Spleen (tissue), 11 donors: ENCODE measurements around the gene MYOF. TPM values are rescaled to one million over a fixed set of nuclear protein-coding genes. Genes with fewer than 3 reads are reported as not detected.
A peak's percentile ranks its signal among the peaks of the same experiment; 100 is the strongest.

ENCODE experiments used
- DNase-seq: peaks from one replicate; pipeline ENCODE4 v3.0.0-alpha.2; 2020
- H3K27ac ChIP-seq, 8 donors: fragments of 200-600 bp; sonication (generic) in 7 of 8; 1 replicate in 4 of 8; 2 replicates in 4 of 8; pipeline versions ENCODE4 v1.5.0 to v1.8.0; 2016 to 2021; ENCODE audit warnings: inconsistent platforms in 4 of 8, mild to moderate bottlenecking in 4 of 8, moderate library complexity in 1 of 8
- H3K27me3 ChIP-seq, 7 donors: fragments of 200-600 bp; sonication (generic) in 6 of 7; replicated peaks in 1 of 7; 1 replicate in 4 of 7; 2 replicates in 3 of 7; pipeline versions ENCODE4 v1.5.0 to v1.8.0; 2016 to 2021; ENCODE audit warnings: inconsistent platforms in 3 of 7, mild to moderate bottlenecking in 1 of 7
- H3K36me3 ChIP-seq, 6 donors: fragments of 200-600 bp; sonication (generic) in 5 of 6; 1 replicate in 4 of 6; 2 replicates in 2 of 6; pipeline versions ENCODE4 v1.5.0 to v1.8.0; 2016 to 2021; ENCODE audit warnings: inconsistent platforms in 2 of 6
- H3K4me1 ChIP-seq, 6 donors: fragments of 200-600 bp; sonication (generic) in 5 of 6; 1 replicate in 3 of 6; 2 replicates in 3 of 6; pipeline versions ENCODE4 v1.5.0 to v1.8.0; 2016 to 2021; ENCODE audit warnings: inconsistent platforms in 3 of 6
- H3K4me3 ChIP-seq, 8 donors: fragments of 200-600 bp; sonication (generic) in 7 of 8; 1 replicate in 4 of 8; 2 replicates in 4 of 8; pipeline versions ENCODE4 v1.5.0 to v1.8.0; 2016 to 2021; ENCODE audit warnings: inconsistent platforms in 4 of 8, mild to moderate bottlenecking in 4 of 8, moderate library complexity in 2 of 8
- H3K9me3 ChIP-seq, 8 donors: fragments of 200-600 bp; sonication (generic) in 7 of 8; 1 replicate in 4 of 8; 2 replicates in 4 of 8; pipeline versions ENCODE4 v1.5.0 to v1.8.0; 2016 to 2021; ENCODE audit warnings: inconsistent platforms in 4 of 8
- POLR2A ChIP-seq, 3 donors: fragments of 450-650 bp; IDR thresholded peaks; one replicate each; pipeline ENCODE4 v1.5.1; 2017; ENCODE audit warnings: antibody characterized with exemption in 3 of 3, mild to moderate bottlenecking in 1 of 3
- POLR2AphosphoS5 ChIP-seq, 3 donors: sonication (generic); formaldehyde crosslinking; IDR thresholded peaks; one replicate each; pipeline ENCODE4 v1.5.1; 2017; ENCODE audit warnings: antibody characterized with exemption in 3 of 3
- WGBS, 5 donors: extraction: QIAGEN DNeasy Blood & Tissue Kit in 3 of 5; methylation state at CpG; one replicate each; pipeline versions ENCODE4 v1.1.5 to v1.1.7; 2013 to 2018; 5-methylcytosine and 5-hydroxymethylcytosine counted together
- intact Hi-C: fragments of 100-400 bp; cut with DNase I; formaldehyde crosslinking; loops from one replicate; pipeline ENCODE4 v1.15.0; 2023; ENCODE audit warnings: low total_unique reads
- polyA plus RNA-seq, 3 donors: library from polyadenylated mRNA; stranded (reverse); fragments of 200-250 nt; gene quantifications; one replicate each; pipeline ENCODE4 v1.2.1, GENCODE V29; 2013
- total RNA-seq, 7 donors: library from RNA; depleted of rRNA in 3 of 7; stranded (reverse); fragments of >200 nt in 3 of 7; fragmentation: NEBNext Ultra II Directional in 4 of 7; extraction: Animal tissue kit (Norgen Biotek cat#: 25700) in 4 of 7; gene quantifications; one replicate each; pipeline versions ENCODE4 v1.1.0 to v1.2.1, GENCODE V29; 2016 to 2021
- TF ChIP-seq, protein P1 (sequence below), 11 experiments: fragments of 200-600 bp in 7 of 11; fragments of 450-650 bp in 4 of 11; sonication (generic) in 4 of 11; IDR thresholded peaks in 8 of 11; conservative IDR thresholded peaks in 3 of 11; 1 replicate in 7 of 11; 2 replicates in 4 of 11; pipeline versions ENCODE4 v1.4.0 to v1.8.0; 2016 to 2021; ENCODE audit warnings: antibody characterized with exemption in 11 of 11, inconsistent platforms in 4 of 11, mild to moderate bottlenecking in 1 of 11
- donor health status: healthy with polysubstance abuse.
- donor health status: DM: no; HTN: no; CAD: no; lungs with moderate emphysema.
- donor health status: DM: no; HTN: no; CAD: no.
- donor health status: Bipolar disorder and iron deficiency.
- donor health status: healthy.
- donor health status: DM: no; HTN: no; CAD: no.
- donor health status: DM: yes; HTN: yes; CAD: no.

The MYOF gene
- total and polyA plus RNA-seq, 10 donors: 1.5 to 50.8 (median 20.9) TPM

GRCh38 chr10:93464776-93465388 lies 17.3 kb downstream of the MYOF start:
- no peak for TF ChIP-seq POLR2A (IDR thresholded peaks at IDR 0.05)
- H3K36me3 ChIP-seq: no peaks in the 10 kb centered on the region
- intact Hi-C loops: no loop called here
- no peaks in the 10 kb centered on the region for H3K27me3 ChIP-seq
- peaks cover 0 to 52% (median 28%) of the 10 kb centered on the region in 6 donors for H3K4me1 ChIP-seq
- H3K4me3 ChIP-seq: no peak overlapping the region
- H3K27ac ChIP-seq: peak overlapping the region in 5 of 8 donors; percentile 4 to 61 (median 46)
- H3K9me3 ChIP-seq: no peaks in the 10 kb centered on the region
- DNase-seq: no peak
- 79 to 94% (median 88%) methylated on average over 5 of the region's 5 CpGs for WGBS, 5 donors

- no peaks in the 10 kb centered on the region for H3K9me3 ChIP-seq
- intact Hi-C loops: no loop called here
- no peaks in the 10 kb centered on the region for H3K36me3 ChIP-seq
- WGBS, 5 donors: 72 to 85% (median 77%) methylated on average over 6 of the region's 6 CpGs
- peaks cover 0 to 61% (median 28%) of the 10 kb centered on the region in 6 donors for H3K4me1 ChIP-seq
- DNase-seq: no peak
- H3K27me3 ChIP-seq: no peaks in the 10 kb centered on the region
- TF ChIP-seq POLR2A (IDR thresholded peaks at IDR 0.05) (no peak), POLR2AphosphoS5 (IDR thresholded peaks at IDR 0.05) (no peak)
- TF ChIP-seq, protein P1, sequence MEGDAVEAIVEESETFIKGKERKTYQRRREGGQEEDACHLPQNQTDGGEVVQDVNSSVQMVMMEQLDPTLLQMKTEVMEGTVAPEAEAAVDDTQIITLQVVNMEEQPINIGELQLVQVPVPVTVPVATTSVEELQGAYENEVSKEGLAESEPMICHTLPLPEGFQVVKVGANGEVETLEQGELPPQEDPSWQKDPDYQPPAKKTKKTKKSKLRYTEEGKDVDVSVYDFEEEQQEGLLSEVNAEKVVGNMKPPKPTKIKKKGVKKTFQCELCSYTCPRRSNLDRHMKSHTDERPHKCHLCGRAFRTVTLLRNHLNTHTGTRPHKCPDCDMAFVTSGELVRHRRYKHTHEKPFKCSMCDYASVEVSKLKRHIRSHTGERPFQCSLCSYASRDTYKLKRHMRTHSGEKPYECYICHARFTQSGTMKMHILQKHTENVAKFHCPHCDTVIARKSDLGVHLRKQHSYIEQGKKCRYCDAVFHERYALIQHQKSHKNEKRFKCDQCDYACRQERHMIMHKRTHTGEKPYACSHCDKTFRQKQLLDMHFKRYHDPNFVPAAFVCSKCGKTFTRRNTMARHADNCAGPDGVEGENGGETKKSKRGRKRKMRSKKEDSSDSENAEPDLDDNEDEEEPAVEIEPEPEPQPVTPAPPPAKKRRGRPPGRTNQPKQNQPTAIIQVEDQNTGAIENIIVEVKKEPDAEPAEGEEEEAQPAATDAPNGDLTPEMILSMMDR (IDR thresholded peaks at IDR 0.05 in 8 of 11, conservative IDR thresholded peaks at IDR 0.05 in 3 of 11): no peak
- no peak overlapping the region for H3K4me3 ChIP-seq
- H3K27ac ChIP-seq: peak overlapping the region in 5 of 8 donors; percentile 34 to 61 (median 46)
Measured at GRCh38 chr10:93463723-93464476, 18.2 kb downstream of the MYOF start.

DNA sequence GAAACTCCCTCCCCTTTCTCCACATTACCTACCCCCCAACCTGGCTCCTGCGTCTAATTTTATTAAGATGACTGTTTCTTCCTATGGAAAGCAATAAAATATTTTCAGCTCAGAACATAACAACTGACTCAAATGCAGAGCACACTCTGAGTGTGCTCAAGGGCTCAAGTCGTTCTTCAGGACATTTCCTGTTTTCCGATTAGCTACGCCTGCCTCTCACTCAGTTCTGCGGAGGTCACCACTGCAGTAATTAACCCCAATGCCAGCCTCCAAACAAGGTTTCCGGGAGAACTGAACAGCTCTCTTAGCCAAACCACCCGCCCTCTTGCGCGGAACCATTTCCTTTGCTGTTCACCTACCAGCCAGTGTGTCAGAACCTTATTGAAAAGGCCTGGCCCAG lies 19.3 kb downstream of the MYOF start:
- Histone ChIP-seq H3K9me3 (no peaks in the 10 kb centered on the region), H3K27me3 (no peaks in the 10 kb centered on the region), H3K4me3 (no peak overlapping the region), H3K4me1 (peaks cover 0 to 61% (median 28%) of the 10 kb centered on the region in 6 donors), H3K27ac (peak overlapping the region in 6 of 8 donors; percentile 13 to 76 (median 56)), H3K36me3 (no peaks in the 10 kb centered on the region)
- intact Hi-C loops: no loop called here
- 15 to 39% (median 23%) methylated on average over 9 of the region's 9 CpGs for WGBS, 5 donors
- DNase-seq: no peak
- TF ChIP-seq POLR2AphosphoS5 (IDR thresholded peaks at IDR 0.05) (peak in 1 of 3 donors; percentile 48), POLR2A (IDR thresholded peaks at IDR 0.05) (no peak)

DNA sequence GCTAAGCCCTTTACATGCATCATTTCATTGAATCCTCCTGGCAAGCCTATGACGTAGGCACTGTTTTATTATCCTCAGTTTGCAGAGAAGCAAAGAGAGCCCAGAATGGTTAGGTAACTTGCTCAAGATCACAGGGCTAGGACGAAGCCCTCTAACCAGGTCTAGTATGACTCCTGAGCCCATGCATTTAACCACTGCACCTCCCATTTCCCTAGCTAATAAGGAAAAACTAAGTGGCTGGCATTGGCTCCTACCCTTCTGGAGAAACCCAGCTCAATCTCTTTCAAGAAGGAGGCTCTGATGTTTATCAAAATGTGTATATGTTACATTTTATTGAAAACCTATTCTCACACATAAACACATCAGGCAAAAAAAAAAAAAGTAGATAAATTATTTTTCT lies 19.8 kb downstream of the MYOF start:
- intact Hi-C loops: no loop called here
- no peak for DNase-seq

More for the DNA sequence above, 19.8 kb downstream of the MYOF start:
- whole genome bisulfite sequencing, 5 donors: 43 to 95% (median 47%) methylated on average over 2 of the region's 2 CpGs
- H3K9me3 ChIP-seq: no peaks in the 10 kb centered on the region
- H3K27ac ChIP-seq: peak overlapping the region in 4 of 8 donors; percentile 44 to 76 (median 59)
- peaks cover 0 to 61% (median 28%) of the 10 kb centered on the region in 6 donors for H3K4me1 ChIP-seq
- no peaks in the 10 kb centered on the region for H3K27me3 ChIP-seq
- TF ChIP-seq POLR2A (IDR thresholded peaks at IDR 0.05) (no peak), POLR2AphosphoS5 (IDR thresholded peaks at IDR 0.05) (no peak)
- TF ChIP-seq, protein P1 (IDR thresholded peaks at IDR 0.05 in 8 of 11, conservative IDR thresholded peaks at IDR 0.05 in 3 of 11): no peak
- H3K36me3 ChIP-seq: no peaks in the 10 kb centered on the region
- no peak overlapping the region for H3K4me3 ChIP-seq
